ENCODE data around the gene INPP5E. TPM values are rescaled to one million over a fixed set of nuclear protein-coding genes. Genes with fewer than 3 reads are reported as not detected.

INPP5E gene
- total RNA-seq, 1 donor = 12.5 TPM

DNA sequence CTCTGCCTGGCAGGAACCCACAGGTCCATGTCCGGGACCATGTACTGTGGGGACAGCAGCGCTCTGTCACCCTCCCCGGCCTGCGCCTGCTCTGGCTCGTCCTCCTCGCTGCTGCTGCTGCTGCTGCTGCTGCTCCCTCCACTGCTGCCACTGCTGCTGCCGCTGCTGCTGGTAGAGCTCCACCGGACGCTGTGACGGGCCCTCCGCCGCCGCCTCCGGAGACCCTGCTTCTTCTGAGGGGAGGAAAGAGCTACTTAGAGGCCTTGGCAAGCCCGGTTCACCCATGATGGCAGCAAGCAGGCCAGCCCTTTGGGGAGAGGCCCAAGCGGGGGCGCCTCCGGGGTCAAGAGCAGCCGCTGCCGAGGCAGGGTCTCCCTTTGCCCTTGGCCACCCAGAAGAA lies 56.2 kb downstream of the INPP5E start:
- DNase-seq (ENCODE audit: low read depth) = no peak
- TF ChIP-seq CTCF (IDR thresholded peaks at IDR 0.05; ENCODE audit: insufficient read depth, low read length) = no peak
- no peak overlapping the region for H3K4me3 ChIP-seq (ENCODE audit: low read depth, low read length)

DNA sequence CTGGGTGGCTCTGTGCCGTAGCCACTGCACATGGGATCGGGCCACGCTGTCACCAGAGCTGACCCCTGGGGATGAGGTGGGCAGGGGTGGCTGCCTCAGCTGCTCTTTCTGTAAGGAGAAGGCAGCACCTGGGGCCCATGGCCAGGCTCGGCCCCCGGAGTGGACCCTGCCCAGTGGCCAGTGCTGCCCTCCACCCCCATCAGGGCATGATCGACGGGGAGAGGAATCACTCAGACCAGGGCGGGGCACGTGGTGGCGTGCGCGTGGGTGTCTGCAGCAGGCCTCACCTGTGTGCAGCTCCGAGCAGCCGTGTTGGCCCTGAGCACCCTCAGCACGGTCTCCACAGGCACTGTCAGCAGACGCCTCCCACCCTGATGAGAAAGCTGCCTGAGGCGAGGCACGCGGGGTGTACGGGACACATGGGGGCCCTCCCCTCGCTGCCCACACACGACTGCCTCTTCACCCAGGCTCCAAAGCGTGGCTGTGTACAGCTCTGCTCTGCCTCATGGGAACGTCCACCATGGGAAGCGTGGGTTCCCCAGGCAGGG lies 57.6 kb downstream of the INPP5E start:
- no peak overlapping the region for H3K4me3 ChIP-seq (ENCODE audit: low read depth, low read length)
- TF ChIP-seq CTCF (IDR thresholded peaks at IDR 0.05; ENCODE audit: insufficient read depth, low read length) = no peak
- DNase-seq (ENCODE audit: low read depth) = no peak

DNA sequence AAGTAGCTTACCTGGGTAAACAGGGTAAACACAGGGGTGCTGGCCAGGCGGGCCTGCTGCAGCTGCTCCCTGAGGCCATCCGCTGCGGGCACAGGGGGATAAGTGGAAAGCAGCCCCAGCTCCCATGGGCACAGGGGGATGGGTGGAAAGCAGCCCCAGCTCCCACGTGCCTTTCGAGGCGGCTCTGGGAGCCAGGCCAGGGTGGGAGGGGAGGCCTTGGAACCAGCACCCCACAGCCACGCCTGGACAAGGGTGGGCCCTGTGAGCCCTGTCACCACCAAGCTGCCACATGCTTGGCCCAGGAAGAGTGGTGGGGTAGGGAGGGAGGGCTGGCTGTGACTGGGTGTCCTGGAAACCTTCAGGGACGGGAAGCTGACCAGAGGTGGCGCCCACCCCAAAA lies 58.3 kb downstream of the INPP5E start:
- no peak for TF ChIP-seq CTCF (IDR thresholded peaks at IDR 0.05; ENCODE audit: insufficient read depth, low read length)
- no peak for DNase-seq (ENCODE audit: low read depth)
- H3K4me3 ChIP-seq (ENCODE audit: low read depth, low read length) = no peak overlapping the region

- DNase-seq (ENCODE audit: low read depth) = no peak
- no peak overlapping the region for H3K4me3 ChIP-seq (ENCODE audit: low read depth, low read length)
- TF ChIP-seq CTCF (IDR thresholded peaks at IDR 0.05; ENCODE audit: insufficient read depth, low read length) = no peak
Observed at GRCh38 chr9:136380381-136380780, 59.3 kb downstream of the INPP5E start.

DNA sequence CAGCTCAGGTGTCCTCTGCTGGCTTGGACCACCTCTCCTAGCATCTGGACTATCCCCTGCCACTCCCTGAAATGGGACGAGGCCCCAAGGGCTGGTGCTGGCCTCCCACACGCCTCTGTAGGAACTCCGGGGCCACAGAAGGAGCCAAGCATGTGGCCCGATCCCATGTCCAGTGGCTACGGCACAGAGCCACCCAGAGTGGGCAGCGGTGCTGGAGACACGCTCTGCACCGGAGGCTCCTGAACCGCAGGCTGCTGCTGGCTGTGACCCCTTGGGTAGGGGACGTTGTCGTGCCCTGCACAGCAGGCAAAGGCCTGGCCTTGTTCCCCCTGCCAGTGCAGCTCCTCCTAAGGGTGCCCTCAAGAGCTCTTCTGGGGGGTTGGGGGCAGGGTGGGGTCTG lies 59.8 kb downstream of the INPP5E start:
- no peak for TF ChIP-seq CTCF (IDR thresholded peaks at IDR 0.05; ENCODE audit: insufficient read depth, low read length)

DNA sequence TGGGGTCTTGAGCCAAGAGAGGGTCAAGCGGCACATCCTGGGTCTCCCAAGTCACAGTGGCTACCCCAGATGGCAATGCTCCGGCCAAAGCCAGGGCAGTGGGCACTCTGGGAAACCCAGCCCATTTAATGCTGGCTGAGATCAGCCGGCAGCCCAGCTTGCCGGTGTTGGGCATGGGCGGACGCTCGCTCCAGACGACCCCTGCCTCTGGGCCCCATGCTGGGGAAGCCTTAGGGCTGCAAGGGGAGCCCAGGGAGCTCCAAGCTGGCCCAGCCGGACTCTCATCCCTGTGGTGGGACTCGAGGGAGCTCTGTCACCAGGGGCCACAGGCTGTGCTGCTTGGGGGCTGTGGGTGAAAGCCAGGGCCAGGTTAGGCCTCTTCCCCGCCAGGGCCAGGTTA lies 60.2 kb downstream of the INPP5E start:
- H3K4me3 ChIP-seq (ENCODE audit: low read depth, low read length) = no peak overlapping the region
- TF ChIP-seq CTCF (IDR thresholded peaks at IDR 0.05; ENCODE audit: insufficient read depth, low read length) = no peak
- no peak for DNase-seq (ENCODE audit: low read depth)

More for the DNA sequence above, 59.8 kb downstream of the INPP5E start:
- DNase-seq (ENCODE audit: low read depth) = no peak
- H3K4me3 ChIP-seq (ENCODE audit: low read depth, low read length) = no peak overlapping the region

GRCh38 chr9:136379003-136379287 lies 60.7 kb downstream of the INPP5E start:
- DNase-seq (ENCODE audit: low read depth) = no peak
- no peak for TF ChIP-seq CTCF (IDR thresholded peaks at IDR 0.05; ENCODE audit: insufficient read depth, low read length)
- H3K4me3 ChIP-seq (ENCODE audit: low read depth, low read length) = no peak overlapping the region
